ENCODE measurements around the gene PNMA6E.

The PNMA6E gene

DNA sequence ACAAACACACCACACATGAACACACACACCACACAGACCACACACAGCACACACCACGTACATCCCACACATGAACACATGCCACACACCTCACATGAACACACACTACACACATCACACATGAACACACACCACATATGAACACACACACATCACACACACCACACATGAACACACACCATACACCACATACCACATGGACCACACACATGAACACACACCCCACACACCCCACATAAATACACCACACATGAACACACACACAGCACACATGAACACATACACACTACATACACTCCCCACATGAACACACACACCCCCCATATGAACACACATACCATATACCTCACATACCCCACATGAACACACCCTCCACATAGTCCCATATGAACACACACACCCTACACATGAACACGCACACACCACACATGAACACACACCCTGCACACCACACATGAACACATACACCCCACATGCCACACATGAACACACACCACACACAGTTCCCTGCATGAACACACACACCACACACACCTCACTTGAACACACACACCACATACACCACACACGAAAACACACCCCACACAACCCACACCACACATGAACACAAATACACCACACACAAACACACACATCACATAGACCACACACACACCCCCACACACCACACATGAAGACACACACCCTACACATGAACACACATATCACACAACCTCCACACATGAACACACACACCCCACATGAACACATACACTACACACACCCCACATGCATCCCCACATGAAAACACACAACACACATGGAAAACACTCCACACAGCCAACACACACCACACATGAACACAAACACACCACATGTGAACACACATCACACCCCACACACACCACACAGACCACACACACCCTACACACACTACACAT lies 18.3 kb downstream of the PNMA6E start:
- DNase-seq, result no peak

GRCh38 chrX:153381684-153382532 lies 19.2 kb downstream of the PNMA6E start:
- DNase-seq, result peak; percentile 61

GRCh38 chrX:153380691-153381090 lies 20.5 kb downstream of the PNMA6E start:
- no peak for DNase-seq

DNA sequence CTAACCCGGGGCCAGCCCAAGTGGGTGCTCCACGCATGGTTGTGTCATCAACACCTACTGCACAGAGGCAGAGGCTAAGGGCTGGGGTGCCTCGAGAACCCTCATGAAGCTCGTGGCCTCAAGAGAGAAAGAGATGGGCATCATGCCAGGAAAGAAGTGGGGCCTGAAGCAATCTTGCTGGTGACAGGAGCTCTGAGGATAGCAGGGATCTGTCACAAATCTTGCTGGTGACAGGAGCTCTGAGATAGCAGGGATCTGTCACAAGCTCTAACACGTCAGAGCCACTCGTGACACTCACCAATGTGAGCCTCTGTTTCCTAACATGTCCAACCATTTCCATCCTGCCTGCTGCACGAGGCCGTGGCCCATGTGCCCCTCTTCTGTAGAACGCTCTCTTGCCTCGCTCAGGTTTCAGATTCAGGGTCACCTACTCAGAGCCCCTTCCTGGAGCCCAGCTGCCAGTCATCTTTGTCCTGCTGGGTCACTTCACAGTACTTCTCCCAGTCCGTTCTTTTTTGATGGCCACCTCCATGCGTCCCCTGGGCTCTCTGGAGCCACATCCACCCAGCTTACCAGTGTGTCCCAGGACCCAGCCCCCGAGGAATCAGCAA lies 21.1 kb downstream of the PNMA6E start:
- peak; percentile 19 for DNase-seq

DNA sequence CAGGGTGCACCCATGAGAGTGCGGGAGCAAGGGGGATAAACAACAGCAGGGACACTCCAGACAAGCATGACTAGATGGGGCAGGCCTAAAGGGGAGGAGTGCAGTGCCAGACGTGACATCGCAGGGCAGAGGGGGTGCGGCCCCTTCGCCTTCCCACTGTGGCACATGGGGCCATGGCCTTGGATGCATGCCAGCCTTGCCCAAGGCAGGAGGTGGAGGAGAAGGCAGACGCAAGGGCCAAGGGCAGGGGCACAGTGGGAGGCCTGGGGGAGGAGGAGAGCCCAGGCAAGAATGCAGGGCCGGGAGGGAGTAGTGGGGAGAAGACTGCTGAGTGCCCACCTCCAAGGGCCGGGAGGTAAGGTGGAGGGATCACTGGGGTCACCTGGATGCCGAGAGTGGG lies 21.6 kb downstream of the PNMA6E start:
- no peak for DNase-seq

DNA sequence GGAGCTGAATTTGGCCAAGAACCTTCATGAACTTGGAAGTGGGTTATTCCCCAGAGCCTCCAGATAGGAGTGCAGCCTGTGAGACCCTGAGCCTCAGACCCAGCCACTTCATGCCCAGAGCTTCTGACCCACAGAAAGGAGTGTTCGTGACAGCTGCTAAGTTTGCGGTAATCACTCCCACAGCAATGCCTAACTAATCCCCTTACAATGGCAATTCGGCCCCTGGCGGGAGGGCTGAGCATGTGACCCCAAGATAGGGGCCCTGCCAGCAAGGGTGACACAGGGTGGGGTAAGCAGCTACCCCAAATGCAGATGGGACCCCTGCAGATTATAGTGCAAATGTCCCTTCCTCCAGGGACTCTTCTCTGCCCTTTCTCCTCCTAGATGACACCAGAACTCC lies 22.5 kb downstream of the PNMA6E start:
- DNase-seq, result no peak

DNA sequence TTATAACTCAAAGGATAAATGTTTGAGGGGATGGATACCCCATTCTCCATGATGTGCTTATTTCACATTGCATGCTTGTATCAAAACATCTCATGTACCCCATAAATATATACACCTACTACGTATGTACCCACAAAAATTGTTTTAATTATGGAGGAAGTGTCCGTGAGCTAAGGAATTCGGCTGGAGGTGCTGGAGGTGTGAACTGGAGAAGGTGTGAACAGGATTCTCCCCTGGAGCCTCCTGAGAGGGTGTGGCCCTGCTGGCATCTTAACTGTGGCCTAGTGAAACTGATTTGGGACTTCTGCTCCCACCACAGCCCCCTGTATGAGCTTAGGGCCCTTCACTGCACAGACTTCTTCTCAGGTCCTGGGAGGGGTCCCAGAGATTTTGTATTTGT lies 23.4 kb downstream of the PNMA6E start:
- DNase-seq, result no peak

DNA sequence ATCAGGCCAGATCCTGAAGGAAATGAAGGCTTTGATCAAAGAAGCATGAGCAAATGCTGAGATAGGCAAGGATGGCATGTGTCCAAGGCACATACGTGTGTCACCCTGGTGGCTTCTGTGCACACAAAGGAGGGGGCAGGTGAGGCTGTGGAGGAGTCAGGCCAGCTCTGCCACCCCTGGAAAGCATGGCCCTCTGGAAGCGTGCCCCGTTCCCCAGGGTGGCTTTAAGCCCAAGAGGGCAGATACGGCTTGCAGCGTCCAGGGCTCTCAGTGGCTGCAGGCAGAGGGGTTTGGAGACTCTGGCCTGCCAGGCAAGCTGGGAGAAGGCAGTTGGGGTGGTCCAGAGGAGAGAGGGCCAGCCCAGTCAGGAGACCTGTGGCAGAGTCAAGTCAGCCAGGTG lies 25.6 kb downstream of the PNMA6E start:
- no peak for DNase-seq

- DNase-seq, result no peak
These were observed 26.7 kb downstream of the PNMA6E start for GRCh38 chrX:153374426-153374825.

DNA sequence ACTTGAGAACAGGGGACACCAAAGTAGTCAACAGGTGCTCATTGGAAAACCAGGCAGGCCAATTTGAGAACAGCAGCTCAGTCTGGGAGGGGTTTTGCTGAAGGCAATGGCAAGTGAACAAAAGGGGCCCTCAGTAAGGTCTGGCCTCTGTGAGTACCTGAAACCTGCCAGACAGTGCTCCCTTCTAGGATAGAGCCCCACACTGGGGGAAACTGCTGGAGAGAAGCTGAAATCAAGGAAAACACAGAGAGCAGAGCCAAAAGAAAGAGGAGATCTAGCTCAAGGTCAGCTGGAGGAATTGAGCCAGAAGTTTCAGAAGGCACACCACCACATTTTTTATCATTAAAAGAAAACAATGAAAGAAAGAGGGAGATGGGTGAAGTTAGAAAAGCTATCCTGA lies 28.2 kb downstream of the PNMA6E start:
- no peak for DNase-seq

DNA sequence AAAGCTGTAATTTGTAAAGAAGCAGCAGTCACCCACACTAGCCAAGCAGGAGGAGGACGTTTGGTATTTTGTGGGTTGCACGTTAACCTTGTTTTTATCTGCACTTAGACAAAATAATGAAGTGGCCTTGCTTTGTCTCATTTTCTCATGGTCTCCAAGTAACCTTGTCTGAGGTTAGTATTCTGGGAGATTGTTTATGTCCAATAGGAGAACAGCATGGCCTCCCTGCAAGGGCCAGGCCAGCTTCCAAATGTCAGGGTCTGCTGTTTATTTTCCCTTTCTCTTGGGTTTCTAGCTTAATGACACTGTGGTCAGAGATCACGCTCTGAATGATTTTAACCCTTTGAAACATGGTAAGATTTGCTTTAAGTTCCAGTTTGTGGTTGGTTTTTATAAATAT lies 29.9 kb downstream of the PNMA6E start:
- DNase-seq, result no peak

DNA sequence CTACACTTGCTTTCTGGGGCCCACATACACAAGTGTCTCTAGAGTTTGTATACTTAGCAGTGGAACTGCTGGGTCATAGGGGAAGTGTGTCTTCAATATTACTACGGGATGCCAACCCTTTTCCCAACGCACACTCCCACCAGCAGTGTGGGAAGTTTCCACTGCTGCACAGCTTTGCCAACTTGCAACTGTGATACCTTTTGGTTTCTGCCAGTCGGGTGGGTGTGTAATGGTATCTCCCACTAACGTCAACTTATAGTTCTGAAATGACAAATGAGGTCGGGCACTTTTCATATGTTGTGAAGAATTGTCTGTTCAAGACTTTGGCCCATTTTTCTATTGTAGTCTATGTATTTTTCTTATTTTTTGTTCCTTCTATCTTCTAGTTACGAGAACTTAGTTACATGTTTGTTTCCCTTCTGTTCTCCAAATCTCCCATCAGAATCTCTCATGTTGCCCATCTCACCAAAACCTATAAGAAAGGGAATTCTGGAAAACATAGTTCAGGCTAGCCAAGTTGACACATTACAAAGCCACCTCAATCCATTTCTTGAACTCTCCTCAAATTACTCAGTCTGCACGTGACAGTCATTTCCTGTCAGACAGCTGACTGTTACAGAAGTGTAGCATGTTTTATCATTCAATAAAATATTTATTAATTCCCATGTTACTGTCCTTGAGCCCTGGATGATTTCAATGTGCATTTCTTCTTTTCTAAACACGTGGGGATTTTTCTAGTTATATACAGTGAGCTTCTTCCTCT lies 30.7 kb downstream of the PNMA6E start:
- DNase-seq, result no peak

- no peak for DNase-seq
These were observed 34.1 kb downstream of the PNMA6E start for GRCh38 chrX:153366878-153367538.

- DNase-seq, result no peak
These were observed 35.0 kb downstream of the PNMA6E start for GRCh38 chrX:153366119-153366518.

- DNase-seq, result no peak
These were observed 35.5 kb downstream of the PNMA6E start for GRCh38 chrX:153365670-153366069.

DNA sequence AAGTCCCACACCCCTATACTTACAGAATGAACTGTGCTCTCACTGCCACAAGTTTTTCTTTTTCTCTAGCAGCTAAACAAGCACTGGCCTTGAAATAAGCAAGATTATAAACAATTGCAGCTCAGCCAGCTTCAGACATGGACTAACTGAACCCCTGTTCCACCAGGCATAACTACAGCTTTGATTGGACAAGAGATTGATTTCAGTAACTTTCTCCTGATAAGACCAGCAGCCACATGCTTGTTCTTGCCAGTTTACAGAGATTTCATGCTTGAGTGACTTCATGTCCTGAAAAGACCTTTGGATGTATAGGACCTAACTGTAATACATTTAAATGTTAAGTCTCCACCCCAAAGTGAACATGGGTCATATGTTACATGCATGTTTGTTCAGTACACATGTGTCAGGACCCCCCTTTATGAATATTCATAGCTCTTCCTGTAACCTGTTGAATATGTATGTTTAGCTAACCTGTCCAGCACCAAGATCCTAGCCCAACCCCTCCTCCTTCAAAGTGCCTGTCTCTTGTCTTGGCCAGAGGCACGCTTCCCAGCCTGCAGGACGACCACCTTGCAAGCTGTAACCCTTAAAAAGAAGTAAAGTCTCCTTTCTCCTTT lies 39.3 kb downstream of the PNMA6E start:
- DNase-seq, result peak; percentile 1

DNA sequence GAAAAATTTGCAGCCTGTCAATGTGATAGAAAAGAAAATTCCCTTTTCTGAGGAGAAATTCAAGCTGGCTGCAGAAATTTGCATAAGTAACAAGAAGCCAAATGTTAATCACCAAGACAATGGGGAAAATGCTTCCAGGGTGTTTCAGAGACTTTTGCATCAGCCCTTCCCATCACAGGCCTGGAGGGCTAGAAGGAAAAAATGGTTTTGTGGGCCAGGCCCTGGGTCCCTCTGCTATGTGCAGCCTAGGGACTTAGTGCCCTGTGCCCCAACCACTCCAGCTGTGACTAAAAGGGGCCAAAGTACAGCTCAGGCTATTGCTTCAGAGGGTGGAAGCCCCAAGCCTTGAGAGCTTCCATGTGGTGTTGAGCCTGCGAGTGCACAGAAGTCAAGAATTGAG lies 43.3 kb downstream of the PNMA6E start:
- DNase-seq, result no peak

GRCh38 chrX:153353416-153353815 lies 47.7 kb downstream of the PNMA6E start:
- no peak for DNase-seq

GRCh38 chrX:153352858-153353257 lies 48.3 kb downstream of the PNMA6E start:
- DNase-seq, result no peak

- DNase-seq, result peak; percentile 80
These were observed 49.2 kb downstream of the PNMA6E start for GRCh38 chrX:153351981-153352380.

DNA sequence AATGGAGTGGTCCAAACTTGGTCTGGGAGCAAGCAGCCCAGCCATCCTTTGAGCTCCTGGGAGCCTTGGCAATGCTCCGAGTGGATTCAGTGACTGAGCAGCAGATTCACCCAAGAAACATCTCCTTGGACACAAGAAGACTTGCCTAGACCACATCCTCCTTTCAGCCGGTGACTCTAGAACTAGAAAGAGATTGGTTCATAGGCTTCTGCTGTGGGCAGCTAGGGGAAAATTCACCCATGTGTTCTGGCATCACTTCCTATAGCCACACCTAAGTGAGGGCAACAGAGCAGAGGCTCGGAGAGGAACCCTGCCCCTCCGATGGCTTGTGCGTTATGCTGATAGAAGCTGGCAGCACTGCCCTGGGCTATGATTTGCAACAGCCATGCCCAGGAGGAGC lies 51.2 kb downstream of the PNMA6E start:
- no peak for DNase-seq

GRCh38 chrX:153348421-153348820 lies 52.7 kb downstream of the PNMA6E start:
- DNase-seq, result no peak
